Epithelial cell of esophagus (primary cell): Measurements from ENCODE around the gene GUCA2A.

ENCODE experiments used
- DNase-seq: peaks from one replicate; pipeline ENCODE4 v3.0.0; 2010; ENCODE audit warnings: low read depth
- H3K4me3 ChIP-seq: 2 replicates; pipeline ENCODE4 v1.5.1; 2011; ENCODE audit warnings: mild to moderate bottlenecking, low read length, control low read depth
- CTCF ChIP-seq: IDR thresholded peaks from 2 replicates; pipeline ENCODE4 v1.5.1; 2011; ENCODE audit warnings: low read depth, mild to moderate bottlenecking, low read length, control low read depth, inconsistent platforms; ENCODE audit not compliant: insufficient read depth; ENCODE audit errors: missing control alignments

Gene GUCA2A

GRCh38 chr1:42198251-42198650, 33.7 kb upstream of the GUCA2A start:
- no peak overlapping the region for H3K4me3 ChIP-seq
- no peak for TF ChIP-seq CTCF
- no peak for DNase-seq

- no peak for TF ChIP-seq CTCF
- peak; percentile 57 for DNase-seq
- H3K4me3 ChIP-seq, result no peak overlapping the region
Measured at GRCh38 chr1:42195841-42196240, 31.3 kb upstream of the GUCA2A start.

- H3K4me3 ChIP-seq, result no peak overlapping the region
- DNase-seq, result no peak
- no peak for TF ChIP-seq CTCF
Measured at GRCh38 chr1:42192106-42192505, 27.6 kb upstream of the GUCA2A start.

GRCh38 chr1:42191319-42191718, 26.8 kb upstream of the GUCA2A start:
- no peak for DNase-seq
- no peak overlapping the region for H3K4me3 ChIP-seq

GRCh38 chr1:42189931-42190853, 25.6 kb upstream of the GUCA2A start:
- TF ChIP-seq CTCF, result no peak
- H3K4me3 ChIP-seq, result no peak overlapping the region
- no peak for DNase-seq

More at GRCh38 chr1:42191319-42191718, 26.8 kb upstream of the GUCA2A start:
- no peak for TF ChIP-seq CTCF

- DNase-seq, result peak; percentile 61
- TF ChIP-seq CTCF, result no peak
Measured at GRCh38 chr1:42186152-42186551, 21.6 kb upstream of the GUCA2A start.

GRCh38 chr1:42184616-42185015, 20.1 kb upstream of the GUCA2A start:
- no peak for TF ChIP-seq CTCF
- H3K4me3 ChIP-seq, result no peak overlapping the region

More at GRCh38 chr1:42186152-42186551, 21.6 kb upstream of the GUCA2A start:
- no peak overlapping the region for H3K4me3 ChIP-seq

More at GRCh38 chr1:42184616-42185015, 20.1 kb upstream of the GUCA2A start:
- no peak for DNase-seq
